Measurements from ENCODE around the gene MYO15A.

- TF ChIP-seq GATA3 (IDR thresholded peaks at IDR 0.05; ENCODE audit: low read depth, low read length) (no peak), GATA2 (IDR thresholded peaks at IDR 0.05; ENCODE audit: low read depth, low read length) (no peak)
These were observed 14.1 kb upstream of the MYO15A start for GRCh38 chr17:18094409-18094807.

All from SH-SY5Y (cell line).